GM23248 (cell line): ENCODE measurements around the gene WWOX.

Experiments used
- EZH2 ChIP-seq: fragments of 200-600 bp; sonication (generic); IDR thresholded peaks from 2 replicates; pipeline ENCODE4 v1.6.1; 2018; ENCODE audit warnings: antibody characterized with exemption, mild to moderate bottlenecking; ENCODE audit not compliant: insufficient read depth, poor library complexity, severe bottlenecking
- EZH2phosphoT487 ChIP-seq: fragments of 200-600 bp; sonication (generic); IDR thresholded peaks from 2 replicates; pipeline ENCODE4 v1.6.1; 2018; ENCODE audit warnings: antibody characterized with exemption, moderate library complexity, mild to moderate bottlenecking, low read depth; ENCODE audit not compliant: insufficient read depth

DNA sequence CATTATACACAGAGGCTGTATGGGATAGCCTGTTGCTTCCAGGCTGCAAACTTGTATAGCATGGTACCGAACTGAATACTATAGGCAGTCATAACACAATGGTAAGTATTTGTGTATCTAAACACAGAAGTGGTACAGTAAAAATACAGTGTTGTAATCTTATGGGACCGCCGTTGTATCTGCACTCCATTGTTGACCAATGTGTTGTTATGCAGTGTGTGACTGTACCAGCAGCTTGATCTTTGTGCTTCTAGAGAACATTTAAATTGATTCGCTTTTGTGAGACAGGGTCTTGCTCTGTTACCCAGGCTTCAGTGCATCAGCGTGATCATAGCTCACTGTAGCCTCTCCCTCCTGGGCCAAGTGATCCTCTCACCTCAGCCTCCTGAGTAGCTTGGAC is 31.5 kb downstream of the WWOX start:
- TF ChIP-seq EZH2 = no peak
- no peak for TF ChIP-seq EZH2phosphoT487
